KMS-11 (cell line): Measurements from ENCODE around the gene ATG4A.

Source experiments
- H2AFZ ChIP-seq: fragments of 200-600 bp; sonication (generic); 2 replicates; pipeline ENCODE4 v1.6.1; 2016; ENCODE audit warnings: antibody characterized with exemption, mixed run types, low read depth
- H3K27ac ChIP-seq: fragments of 200-600 bp; sonication (generic); 2 replicates; pipeline ENCODE4 v1.6.1; 2016; ENCODE audit warnings: mild to moderate bottlenecking, mixed run types
- H3K27me3 ChIP-seq: fragments of 200-600 bp; sonication (generic); 2 replicates; pipeline ENCODE4 v1.6.1; 2017; ENCODE audit warnings: mild to moderate bottlenecking, low read depth, mixed run types, moderate library complexity; ENCODE audit not compliant: insufficient read depth
- H3K36me3 ChIP-seq: fragments of 200-600 bp; sonication (generic); 2 replicates; pipeline ENCODE4 v1.6.1; 2017; ENCODE audit warnings: mild to moderate bottlenecking, mixed run types; ENCODE audit not compliant: insufficient read depth
- H3K4me1 ChIP-seq: fragments of 200-600 bp; sonication (generic); 2 replicates; pipeline ENCODE4 v1.6.1; 2016; ENCODE audit warnings: mild to moderate bottlenecking, low read depth, mixed run types; ENCODE audit not compliant: poor library complexity, severe bottlenecking
- H3K4me2 ChIP-seq: fragments of 200-600 bp; sonication (generic); 2 replicates; pipeline ENCODE4 v1.7.0; 2016; ENCODE audit warnings: mild to moderate bottlenecking, mixed run types
- H3K4me3 ChIP-seq: fragments of 200-600 bp; sonication (generic); IDR thresholded peaks from 2 replicates; pipeline ENCODE4 v1.6.1; 2017; ENCODE audit warnings: low read depth, low read length, mixed read lengths; ENCODE audit not compliant: insufficient read depth
- H3K79me2 ChIP-seq: fragments of 200-600 bp; sonication (generic); 2 replicates; pipeline ENCODE4 v1.6.1; 2016; ENCODE audit warnings: low read depth, mixed run types; ENCODE audit not compliant: insufficient read depth
- H3K9ac ChIP-seq: fragments of 200-600 bp; sonication (generic); 2 replicates; pipeline ENCODE4 v1.6.1; 2016; ENCODE audit warnings: mild to moderate bottlenecking, mixed run types
- H4K20me1 ChIP-seq: fragments of 200-600 bp; sonication (generic); 2 replicates; pipeline ENCODE4 v1.6.1; 2016; ENCODE audit warnings: mild to moderate bottlenecking, mixed run types; ENCODE audit not compliant: insufficient read depth
- TF ChIP-seq, protein P1 (sequence below): fragments of 200-600 bp; sonication (generic); conservative IDR thresholded peaks from 2 replicates; pipeline ENCODE4 v1.6.1; 2017; ENCODE audit warnings: low read depth, mild to moderate bottlenecking, antibody characterized with exemption, low read length, moderate library complexity, mixed read lengths

The ATG4A gene

GRCh38 chrX:108097380-108097779 lies 5.8 kb downstream of the ATG4A start:
- H3K4me2 ChIP-seq, result no peak overlapping the region
- H3K36me3 ChIP-seq, result no peaks in the 10 kb centered on the region
- H3K27ac ChIP-seq, result no peak overlapping the region
- no peaks in the 10 kb centered on the region for H3K27me3 ChIP-seq
- TF ChIP-seq, protein P1, sequence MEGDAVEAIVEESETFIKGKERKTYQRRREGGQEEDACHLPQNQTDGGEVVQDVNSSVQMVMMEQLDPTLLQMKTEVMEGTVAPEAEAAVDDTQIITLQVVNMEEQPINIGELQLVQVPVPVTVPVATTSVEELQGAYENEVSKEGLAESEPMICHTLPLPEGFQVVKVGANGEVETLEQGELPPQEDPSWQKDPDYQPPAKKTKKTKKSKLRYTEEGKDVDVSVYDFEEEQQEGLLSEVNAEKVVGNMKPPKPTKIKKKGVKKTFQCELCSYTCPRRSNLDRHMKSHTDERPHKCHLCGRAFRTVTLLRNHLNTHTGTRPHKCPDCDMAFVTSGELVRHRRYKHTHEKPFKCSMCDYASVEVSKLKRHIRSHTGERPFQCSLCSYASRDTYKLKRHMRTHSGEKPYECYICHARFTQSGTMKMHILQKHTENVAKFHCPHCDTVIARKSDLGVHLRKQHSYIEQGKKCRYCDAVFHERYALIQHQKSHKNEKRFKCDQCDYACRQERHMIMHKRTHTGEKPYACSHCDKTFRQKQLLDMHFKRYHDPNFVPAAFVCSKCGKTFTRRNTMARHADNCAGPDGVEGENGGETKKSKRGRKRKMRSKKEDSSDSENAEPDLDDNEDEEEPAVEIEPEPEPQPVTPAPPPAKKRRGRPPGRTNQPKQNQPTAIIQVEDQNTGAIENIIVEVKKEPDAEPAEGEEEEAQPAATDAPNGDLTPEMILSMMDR, result no peak
- no peak overlapping the region for H2AFZ ChIP-seq
- no peak overlapping the region for H3K4me3 ChIP-seq
- no peaks in the 10 kb centered on the region for H4K20me1 ChIP-seq
- peaks cover 3% of the 10 kb centered on the region for H3K4me1 ChIP-seq
- H3K79me2 ChIP-seq, result no peaks in the 10 kb centered on the region; the same call in 1 of the 2 replicates
- no peak overlapping the region for H3K9ac ChIP-seq

GRCh38 chrX:108105473-108105872 lies 13.9 kb downstream of the ATG4A start:
- Histone ChIP-seq H3K79me2 (no peaks in the 10 kb centered on the region), H3K27ac (no peak overlapping the region), H3K36me3 (no peaks in the 10 kb centered on the region), H2AFZ (no peak overlapping the region), H3K4me2 (no peak overlapping the region), H3K9ac (no peak overlapping the region), H3K4me1 (no peaks in the 10 kb centered on the region), H3K27me3 (no peaks in the 10 kb centered on the region), H4K20me1 (no peaks in the 10 kb centered on the region), H3K4me3 (no peak overlapping the region)
- TF ChIP-seq, protein P1, result no peak

DNA sequence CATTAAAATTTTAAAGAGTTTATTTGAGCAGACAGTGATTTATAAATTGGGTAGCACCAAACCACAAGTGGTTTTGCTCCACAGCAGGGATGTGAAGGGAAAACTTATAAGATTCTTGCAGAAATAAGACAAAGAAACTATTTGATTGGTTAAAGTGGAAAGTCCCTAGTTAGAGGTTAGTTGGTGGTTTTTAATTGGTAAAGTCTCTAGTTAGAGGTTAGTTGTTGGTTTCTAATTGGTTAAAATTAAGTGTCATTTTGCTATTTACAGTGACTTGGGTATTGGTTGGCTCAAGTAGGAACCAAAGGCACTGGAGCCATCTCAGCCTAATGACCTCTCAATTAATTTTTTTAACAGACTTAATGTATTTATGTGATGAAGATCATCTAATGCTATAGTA lies 23.0 kb downstream of the ATG4A start:
- TF ChIP-seq, protein P1, result no peak
- Histone ChIP-seq H2AFZ (no peak overlapping the region), H3K9ac (no peak overlapping the region), H4K20me1 (peaks cover 5% of the 10 kb centered on the region; the same call in 1 of the 2 replicates), H3K4me1 (peaks cover 16% of the 10 kb centered on the region), H3K79me2 (no peaks in the 10 kb centered on the region), H3K4me3 (no peak overlapping the region), H3K27me3 (no peaks in the 10 kb centered on the region), H3K36me3 (no peaks in the 10 kb centered on the region), H3K4me2 (peak overlapping the region; percentile 33; the same call in 1 of the 2 replicates), H3K27ac (no peak overlapping the region)

DNA sequence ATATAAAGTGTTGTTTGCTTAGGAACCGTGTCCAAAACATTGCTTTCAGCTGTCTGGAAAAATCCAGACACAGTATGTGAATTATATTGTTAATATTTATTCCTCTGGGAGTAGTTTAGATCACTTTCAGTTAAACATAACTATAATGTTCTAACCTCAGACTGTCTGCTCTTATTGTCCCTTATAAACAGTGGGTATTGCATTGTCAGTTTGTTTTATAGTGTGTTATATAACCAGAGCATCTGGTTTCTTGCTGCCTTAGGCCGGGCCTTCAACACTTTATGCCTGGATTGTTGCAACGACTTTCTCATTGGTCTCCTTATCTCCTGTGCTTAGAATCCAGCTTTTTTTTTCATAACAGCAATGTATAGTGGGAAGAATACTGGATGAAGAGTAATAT lies 26.4 kb downstream of the ATG4A start:
- H3K27ac ChIP-seq, result no peak overlapping the region
- H3K4me1 ChIP-seq, result peaks cover 16% of the 10 kb centered on the region
- H4K20me1 ChIP-seq, result peaks cover 5% of the 10 kb centered on the region; the same call in 1 of the 2 replicates
- no peaks in the 10 kb centered on the region for H3K36me3 ChIP-seq
- H3K4me2 ChIP-seq, result no peak overlapping the region
- TF ChIP-seq, protein P1, result no peak
- H3K9ac ChIP-seq, result no peak overlapping the region
- H3K79me2 ChIP-seq, result no peaks in the 10 kb centered on the region
- H3K4me3 ChIP-seq, result no peak overlapping the region
- H2AFZ ChIP-seq, result no peak overlapping the region
- no peaks in the 10 kb centered on the region for H3K27me3 ChIP-seq
